Hematopoietic multipotent progenitor cell treated with erythropoietin and hydrocortisone succinate and interleukin-3 and kit ligand, for 6 days (in vitro differentiated cells): ENCODE data around the gene AAK1.

Source experiments
- DNase-seq: peaks from one replicate; pipeline ENCODE4 v3.0.0-alpha.2; 2015

AAK1 gene

GRCh38 chr2:69529480-69529879 is 114.1 kb downstream of the AAK1 start:
- DNase-seq, result no peak

GRCh38 chr2:69525261-69525660 is 118.3 kb downstream of the AAK1 start:
- DNase-seq, result no peak

GRCh38 chr2:69524799-69525198 is 118.7 kb downstream of the AAK1 start:
- no peak for DNase-seq

GRCh38 chr2:69521747-69522146 is 121.8 kb downstream of the AAK1 start:
- DNase-seq, result no peak

GRCh38 chr2:69518841-69519240 is 124.7 kb downstream of the AAK1 start:
- DNase-seq, result peak; percentile 55

- no peak for DNase-seq
Measured at GRCh38 chr2:69517410-69517809, 126.1 kb downstream of the AAK1 start.

GRCh38 chr2:69514819-69515218 is 128.7 kb downstream of the AAK1 start:
- no peak for DNase-seq

- no peak for DNase-seq
Measured at GRCh38 chr2:69514406-69514805, 129.1 kb downstream of the AAK1 start.

- no peak for DNase-seq
Measured at GRCh38 chr2:69512446-69512845, 131.1 kb downstream of the AAK1 start.

- no peak for DNase-seq
Measured at GRCh38 chr2:69510204-69510603, 133.3 kb downstream of the AAK1 start.

GRCh38 chr2:69509750-69510140 is 133.8 kb downstream of the AAK1 start:
- no peak for DNase-seq

GRCh38 chr2:69509011-69509749 is 134.4 kb downstream of the AAK1 start:
- peak; percentile 25 for DNase-seq

- peak; percentile 42 for DNase-seq
Measured at GRCh38 chr2:69505710-69506109, 137.8 kb downstream of the AAK1 start.

GRCh38 chr2:69501301-69501700 is 142.2 kb downstream of the AAK1 start:
- no peak for DNase-seq

GRCh38 chr2:69499966-69500365 is 143.6 kb downstream of the AAK1 start:
- no peak for DNase-seq

GRCh38 chr2:69499242-69499641 is 144.3 kb downstream of the AAK1 start:
- no peak for DNase-seq

GRCh38 chr2:69495861-69496260 is 147.7 kb downstream of the AAK1 start:
- DNase-seq, result no peak

- no peak for DNase-seq
Measured at GRCh38 chr2:69495008-69495407, 148.5 kb downstream of the AAK1 start.

- no peak for DNase-seq
Measured at GRCh38 chr2:69494126-69494525, 149.4 kb downstream of the AAK1 start.

GRCh38 chr2:69493268-69493667 is 150.3 kb downstream of the AAK1 start:
- DNase-seq, result no peak

- DNase-seq, result no peak
Measured at GRCh38 chr2:69491864-69492263, 151.7 kb downstream of the AAK1 start.

GRCh38 chr2:69490486-69490885 is 153.1 kb downstream of the AAK1 start:
- no peak for DNase-seq

- DNase-seq, result no peak
Measured at GRCh38 chr2:69489793-69490192, 153.7 kb downstream of the AAK1 start.

GRCh38 chr2:69483696-69484095 is 159.8 kb downstream of the AAK1 start:
- DNase-seq, result no peak

GRCh38 chr2:69483024-69483423 is 160.5 kb downstream of the AAK1 start:
- no peak for DNase-seq
